SKM-1 treated with dmso at 0.1 percent for 144 hours (cell line): Measurements from ENCODE around the gene DICER1.
A peak's percentile ranks its signal among the peaks of the same experiment; 100 is the strongest.

Experiments used
- DNase-seq: peaks from one replicate; lab custom pipeline; 2025; ENCODE audit not compliant: unreplicated experiment; lab: John Stamatoyannopoulos, UW

Gene DICER1

GRCh38 chr14:95062946-95063345 is 94.4 kb downstream of the DICER1 start:
- peak; percentile 40 for DNase-seq

GRCh38 chr14:95062220-95062619 is 95.1 kb downstream of the DICER1 start:
- no peak for DNase-seq

DNA sequence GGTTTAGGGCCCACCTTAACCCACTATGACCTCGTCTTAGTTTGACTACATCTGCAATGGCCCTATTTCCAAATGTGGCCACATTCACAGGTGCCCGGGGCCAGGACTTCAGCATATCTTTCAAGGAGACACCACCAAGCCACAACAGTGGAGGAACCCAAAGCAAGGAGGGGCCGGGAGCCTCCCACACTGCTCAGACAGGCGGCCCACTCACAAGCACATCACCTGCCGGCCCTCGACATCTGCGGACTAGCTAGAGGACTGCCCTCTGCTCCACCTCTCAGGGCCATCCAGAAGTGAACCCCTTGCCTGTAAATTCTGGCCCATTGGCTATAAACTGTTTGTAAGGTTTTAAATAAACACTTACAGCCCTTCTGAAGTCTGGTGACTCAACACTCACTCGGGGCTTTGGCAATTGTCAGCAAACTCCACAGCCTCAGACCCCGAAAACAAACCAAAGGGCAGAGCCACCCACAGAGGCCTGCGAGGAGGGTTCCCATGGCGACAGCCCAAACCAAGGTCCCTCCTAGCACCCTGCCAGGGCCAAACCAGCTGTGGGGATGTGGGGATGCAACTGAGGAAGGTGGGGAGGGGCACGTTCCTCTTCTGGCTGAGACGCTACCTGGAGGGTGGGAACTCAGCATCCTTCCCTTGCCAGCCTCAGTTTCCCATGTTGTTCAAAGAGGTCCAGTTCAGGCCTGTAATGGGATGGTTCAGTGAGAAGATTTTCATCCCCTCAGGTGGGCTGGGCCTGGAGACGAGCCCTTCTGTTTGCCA is 95.8 kb downstream of the DICER1 start:
- no peak for DNase-seq

DNA sequence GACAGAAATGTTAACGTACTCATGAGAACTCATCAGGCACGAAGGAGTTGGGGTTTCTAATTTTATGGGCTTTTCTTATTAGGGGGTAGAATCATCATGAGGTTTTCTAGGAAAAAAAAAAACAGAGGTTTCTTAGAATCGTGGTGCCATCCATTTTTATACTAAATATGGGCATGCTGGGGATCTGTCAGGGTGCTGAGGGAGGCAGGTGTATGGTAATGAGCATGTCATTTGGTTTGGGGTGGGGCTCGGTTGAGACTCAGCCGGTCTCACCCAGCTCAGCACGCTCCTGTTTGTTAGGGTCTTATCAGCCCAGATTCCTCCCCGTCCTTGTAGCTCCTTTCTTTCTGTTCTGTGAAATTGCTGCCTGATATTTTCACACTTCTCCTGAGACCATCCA is 98.2 kb downstream of the DICER1 start:
- no peak for DNase-seq

- DNase-seq = no peak
These were observed 98.8 kb downstream of the DICER1 start for GRCh38 chr14:95058491-95058890.

- DNase-seq = no peak
These were observed 99.5 kb downstream of the DICER1 start for GRCh38 chr14:95057851-95058250.

DNA sequence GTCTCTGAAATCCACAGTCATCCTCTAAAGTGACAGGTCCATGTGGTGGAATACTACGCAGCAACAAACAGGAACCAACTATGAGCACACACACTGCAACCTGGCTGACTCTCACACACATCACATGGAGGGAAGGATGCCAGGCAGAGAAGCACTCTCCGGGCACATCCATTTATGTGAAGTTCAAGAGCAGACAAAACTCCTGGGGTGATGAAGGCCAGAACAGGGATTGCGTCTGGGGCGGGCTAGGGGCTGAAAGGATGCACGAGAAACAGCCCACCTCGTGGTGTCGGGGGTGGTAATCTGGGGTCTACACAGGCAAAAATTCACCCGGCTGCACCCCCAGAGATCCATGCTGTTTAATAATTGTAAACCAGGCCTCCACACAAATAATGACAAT is 100.2 kb downstream of the DICER1 start:
- DNase-seq = no peak

DNA sequence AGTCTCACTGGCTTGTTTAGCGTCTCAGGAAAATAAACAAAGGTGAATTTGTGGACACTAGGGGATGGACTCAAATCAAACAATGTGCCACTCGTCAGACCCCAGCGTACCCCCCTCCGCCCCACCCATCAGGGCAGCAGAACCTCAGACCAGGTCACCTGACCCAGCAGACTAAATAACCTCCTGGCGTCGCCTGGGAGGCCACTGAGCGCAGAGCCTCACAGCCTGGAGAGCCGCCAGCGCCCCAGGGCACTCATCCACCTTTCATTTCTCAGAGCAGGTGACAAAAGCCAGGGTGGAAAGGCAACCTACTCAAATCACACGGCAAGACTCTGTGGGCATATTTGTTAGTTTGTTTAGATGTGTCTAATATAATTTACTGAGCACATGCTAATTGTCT is 100.9 kb downstream of the DICER1 start:
- DNase-seq = no peak

GRCh38 chr14:95055318-95055717 is 102.0 kb downstream of the DICER1 start:
- no peak for DNase-seq

DNA sequence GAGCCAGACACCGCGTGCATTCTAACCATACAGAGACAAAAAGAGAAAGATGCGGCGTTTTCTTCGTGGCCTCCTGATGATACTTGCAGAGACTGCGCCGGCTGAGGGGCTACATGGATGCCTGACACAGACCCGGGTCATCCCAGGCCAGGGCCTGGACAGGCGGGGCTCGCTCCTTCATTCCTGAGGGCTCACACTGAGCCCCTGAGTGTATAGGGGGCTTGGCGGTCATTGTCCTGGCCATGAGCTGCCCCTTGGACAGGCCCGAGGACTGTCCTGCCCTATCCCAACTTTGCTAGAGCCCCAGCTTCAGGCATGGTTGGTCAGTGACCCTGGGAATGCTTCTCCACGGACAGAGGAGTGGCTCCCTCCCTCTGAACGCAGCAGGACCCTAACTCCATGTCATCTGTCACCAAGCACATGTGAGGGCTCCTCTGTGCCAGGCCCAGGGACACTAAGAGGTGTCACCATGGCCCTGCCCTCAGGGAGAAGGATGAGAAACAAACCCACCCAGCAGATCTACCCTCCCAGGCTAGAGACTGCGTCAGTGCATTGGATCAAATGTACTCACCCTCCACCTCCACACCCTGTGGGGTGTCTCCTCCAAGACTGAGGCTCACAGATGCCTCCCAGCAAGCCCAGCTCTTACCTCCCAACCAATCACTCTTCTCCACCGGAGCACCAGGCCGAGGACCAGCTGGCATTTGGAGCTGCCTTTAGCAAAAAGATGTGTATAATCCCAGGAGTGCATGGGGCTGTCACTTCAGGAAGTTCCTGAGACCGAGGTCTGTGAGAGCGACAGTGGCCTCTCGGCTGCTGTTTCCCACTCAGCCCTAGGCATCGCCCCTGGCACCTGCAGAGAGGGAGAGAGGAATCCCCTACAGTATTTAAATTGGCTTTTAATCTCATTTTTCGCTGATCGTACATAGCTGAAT is 102.7 kb downstream of the DICER1 start:
- no peak for DNase-seq

DNA sequence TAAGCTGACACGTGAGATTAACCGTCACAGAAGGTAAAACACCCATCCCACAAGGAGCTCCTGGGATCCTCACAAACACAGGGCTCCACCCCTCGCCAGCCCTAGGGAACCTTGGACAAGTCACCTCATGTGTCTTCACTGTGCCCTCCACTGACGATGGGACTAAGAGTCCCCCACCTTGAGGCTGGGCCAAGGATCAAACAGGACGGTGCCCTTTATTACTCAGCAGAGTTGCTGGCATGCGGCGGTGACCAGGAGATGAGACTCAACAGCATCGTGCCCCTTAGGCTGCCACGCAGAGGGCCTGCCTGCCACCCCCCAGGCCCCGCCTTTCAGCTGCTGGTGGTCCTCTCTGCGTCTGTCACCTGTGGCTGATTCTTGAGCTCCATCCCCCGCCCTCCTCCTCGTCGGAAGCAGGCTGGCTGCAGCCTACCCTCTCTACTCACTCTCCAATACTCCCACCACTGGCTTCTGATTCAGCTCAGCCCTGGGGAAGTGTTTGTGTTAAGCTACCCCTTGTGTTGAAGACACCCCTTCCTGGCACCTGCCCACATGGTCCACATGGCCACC is 105.2 kb downstream of the DICER1 start:
- DNase-seq = no peak

- DNase-seq = no peak
These were observed 107.4 kb downstream of the DICER1 start for GRCh38 chr14:95049952-95050351.

DNA sequence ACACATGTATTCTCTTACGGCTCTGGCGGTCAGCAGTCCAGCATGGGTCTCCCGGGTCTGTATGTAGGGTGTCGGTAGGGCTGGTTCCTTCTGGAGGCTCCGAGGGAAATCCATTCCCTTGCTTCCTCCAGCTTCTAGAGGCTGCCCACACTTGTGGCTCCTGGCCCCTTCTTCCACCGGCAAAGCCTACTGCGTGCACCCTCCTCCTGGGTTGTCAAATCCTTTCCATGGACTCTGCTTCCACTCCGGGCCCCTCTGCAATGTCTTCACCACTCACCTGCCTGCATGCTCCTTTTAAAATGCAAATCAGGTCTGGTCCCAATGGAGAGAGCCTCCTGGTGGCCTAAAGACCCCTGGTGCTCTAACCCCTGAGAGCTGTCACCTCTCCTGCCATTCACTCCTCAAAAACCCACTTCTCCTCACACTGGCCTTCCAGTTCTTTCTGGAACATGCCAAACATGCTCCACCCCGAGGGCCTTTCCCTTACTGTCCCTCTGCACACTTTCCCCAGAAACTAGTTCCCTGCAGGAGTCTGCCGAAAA is 108.5 kb downstream of the DICER1 start:
- DNase-seq = no peak

- DNase-seq = no peak
These were observed 109.6 kb downstream of the DICER1 start for GRCh38 chr14:95047754-95048153.

DNA sequence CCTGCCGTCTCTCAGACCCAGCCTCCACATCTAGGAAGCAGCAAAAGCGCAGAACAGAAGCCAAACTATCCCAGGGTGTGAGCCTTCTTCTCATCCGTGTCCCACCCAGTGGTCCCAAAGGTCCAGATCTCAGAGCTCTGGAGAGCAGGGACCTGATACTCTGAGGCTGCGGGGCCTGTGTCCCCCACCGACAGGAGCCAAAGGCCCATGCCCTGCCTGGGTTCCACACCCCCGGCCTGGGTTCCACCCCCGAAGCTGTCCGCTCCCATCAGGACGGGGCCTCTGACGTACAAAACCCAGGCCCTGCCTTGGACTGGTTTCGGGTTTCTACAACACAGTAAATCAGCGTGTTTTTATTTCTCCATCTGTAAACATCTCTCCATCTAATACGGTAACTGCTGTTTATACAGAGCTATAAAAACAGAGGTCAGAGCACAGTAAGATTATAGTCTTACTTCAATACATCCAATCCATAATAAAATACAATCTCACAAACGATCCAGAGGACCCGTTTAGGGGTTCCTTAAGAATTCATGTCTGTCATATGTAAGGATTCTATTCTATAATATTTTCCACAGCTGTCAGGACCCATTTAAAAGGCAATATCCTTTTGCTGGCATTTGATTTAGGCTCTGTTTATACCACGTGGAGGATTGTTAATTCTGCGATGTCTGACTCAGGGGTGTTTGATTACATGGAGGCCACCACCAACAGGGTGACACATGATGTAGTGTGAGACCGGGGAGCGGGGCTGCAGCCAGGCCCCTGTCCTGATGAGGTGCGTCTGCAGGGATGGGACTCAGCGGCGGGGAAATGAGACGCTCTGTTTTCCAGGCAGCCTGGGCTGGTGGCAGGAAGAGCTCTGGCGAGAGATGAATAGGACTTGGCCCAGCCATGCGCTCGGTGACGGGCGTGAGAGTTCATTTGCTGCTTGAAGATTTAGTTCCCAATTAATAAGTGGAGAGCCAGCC is 110.3 kb downstream of the DICER1 start:
- no peak for DNase-seq

DNA sequence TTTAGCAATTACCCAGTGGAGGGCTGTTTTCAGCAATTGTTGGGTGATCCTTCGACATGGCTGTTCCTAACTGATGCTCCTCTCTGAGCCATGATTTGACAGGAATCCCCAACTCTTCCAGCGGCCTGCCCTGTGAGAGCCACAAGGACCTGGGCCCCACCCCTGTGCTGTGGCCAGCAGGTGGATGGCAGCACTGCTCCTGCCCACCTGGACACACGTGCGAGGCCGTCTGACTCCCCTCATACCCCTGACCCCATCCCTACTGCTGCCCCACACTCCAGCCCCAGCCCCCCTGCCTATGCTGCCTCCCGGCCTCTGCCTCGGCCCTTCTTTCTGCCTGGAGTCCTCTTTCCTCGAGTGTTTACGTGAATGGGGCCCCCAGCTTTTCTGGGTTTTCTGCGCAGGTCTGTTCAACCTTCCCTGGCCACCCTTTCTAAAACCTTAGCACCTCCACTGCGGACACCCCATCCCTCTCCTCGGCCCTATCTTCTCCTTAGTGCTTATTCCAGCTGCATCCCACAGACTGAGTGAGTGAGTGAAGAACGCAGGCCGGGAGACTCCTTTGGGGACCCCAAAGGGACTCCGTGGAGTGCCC is 111.4 kb downstream of the DICER1 start:
- no peak for DNase-seq

DNA sequence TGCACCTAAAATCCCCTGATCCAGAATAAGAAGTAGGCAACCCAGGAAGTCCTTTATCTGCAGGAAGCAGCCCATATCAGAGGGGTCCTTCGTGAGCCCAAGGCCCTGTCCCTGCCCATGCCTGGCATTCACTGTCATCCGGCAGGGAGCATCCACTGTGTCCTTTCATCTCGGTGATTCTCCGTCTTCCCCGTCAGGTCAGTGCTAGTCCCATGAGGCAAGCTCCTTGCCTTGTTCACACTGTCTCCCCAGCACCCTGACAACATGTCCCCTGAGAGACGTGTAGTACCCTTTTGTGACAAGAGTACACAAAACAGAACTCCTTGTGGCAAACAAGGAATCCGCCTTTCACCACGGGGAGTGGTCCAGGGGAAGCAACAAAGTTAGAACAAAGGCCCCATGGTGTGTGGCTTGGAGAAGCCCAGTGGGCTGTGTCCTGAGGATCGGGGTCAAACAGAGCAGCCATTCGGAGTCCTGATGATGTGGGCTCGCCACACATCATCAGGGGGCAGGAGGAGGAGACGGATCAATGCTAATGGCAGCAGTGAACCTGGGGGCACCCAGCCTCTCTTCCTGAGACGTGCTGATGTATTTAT is 112.1 kb downstream of the DICER1 start:
- no peak for DNase-seq

- DNase-seq = no peak
These were observed 112.7 kb downstream of the DICER1 start for GRCh38 chr14:95044463-95045105.
